Activated CD4-positive, CD25-positive, alpha-beta regulatory T cell (primary cell): ENCODE measurements around the gene C6orf120.
"Not testable (repeated sequence)": the region's sequence is repeated elsewhere in the genome, so short reads cannot be mapped to it uniquely, and the experiment has no call there.

ENCODE experiments used
- DNase-seq, 4 experiments: peaks; one replicate each; lab custom pipeline; 2025; lab: John Stamatoyannopoulos, UW

C6orf120 gene

GRCh38 chr6:169684056-169684455 is 17.9 kb upstream of the C6orf120 start:
- no peak for DNase-seq

DNA sequence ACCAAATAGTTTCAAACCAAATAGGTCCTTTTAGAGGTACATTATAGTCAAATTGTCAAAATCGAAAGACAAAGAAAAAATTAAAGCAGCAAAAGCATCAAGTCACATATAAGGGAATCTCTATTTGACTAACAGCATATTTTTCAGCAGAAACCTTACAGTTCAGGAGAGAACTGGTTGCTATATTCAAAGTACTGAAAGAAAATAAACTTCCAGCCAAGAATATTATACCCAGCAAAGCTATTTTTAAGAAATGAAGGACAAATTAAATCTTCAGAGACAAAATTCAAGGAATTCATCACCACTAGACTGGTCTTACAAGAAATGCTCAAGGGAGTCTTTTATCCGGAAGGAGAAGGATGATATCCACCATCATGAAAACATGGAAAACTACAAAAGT is 16.1 kb upstream of the C6orf120 start:
- no peak for DNase-seq

DNA sequence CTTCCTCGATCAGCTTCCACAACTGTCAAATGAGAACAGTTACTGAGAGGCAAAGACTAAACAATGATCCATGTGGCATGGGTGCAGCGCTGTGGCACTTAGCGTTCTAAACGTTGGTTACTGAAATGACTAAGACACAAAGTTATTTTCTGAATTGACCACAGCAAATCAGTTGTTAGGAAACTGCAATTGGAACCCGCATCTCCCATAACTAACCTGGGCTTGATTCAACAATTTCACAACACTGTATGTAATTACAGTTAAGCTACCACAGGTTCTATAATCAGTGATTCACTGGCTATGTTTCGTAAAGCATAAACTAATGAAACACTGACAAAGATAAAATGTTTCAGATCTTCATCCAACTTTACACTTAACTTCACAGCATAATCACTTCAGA is 12.6 kb upstream of the C6orf120 start:
- no peak for DNase-seq

GRCh38 chr6:169691260-169691659 is 10.7 kb upstream of the C6orf120 start:
- no peak for DNase-seq

GRCh38 chr6:169692516-169692915 is 9.4 kb upstream of the C6orf120 start:
- no peak for DNase-seq

DNA sequence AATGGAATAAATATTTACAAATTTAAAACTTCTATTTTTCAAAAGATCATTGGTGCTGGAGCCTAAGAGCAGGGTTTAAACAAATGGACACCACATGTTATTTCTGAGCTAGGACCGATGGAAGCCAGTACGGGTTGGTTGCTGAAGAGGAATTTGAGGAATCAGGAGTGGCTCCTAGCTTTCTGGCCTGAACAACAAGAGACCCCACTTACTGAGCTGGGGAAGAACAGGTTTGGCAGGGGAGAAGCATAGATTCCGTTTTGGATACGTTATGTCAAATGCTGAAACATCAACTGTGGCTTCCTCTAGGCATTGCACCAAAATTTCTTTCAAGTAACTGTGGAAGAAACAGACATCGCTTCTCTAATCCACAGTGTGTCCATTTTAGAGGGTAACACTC is 6.8 kb upstream of the C6orf120 start:
- DNase-seq = no peak

DNA sequence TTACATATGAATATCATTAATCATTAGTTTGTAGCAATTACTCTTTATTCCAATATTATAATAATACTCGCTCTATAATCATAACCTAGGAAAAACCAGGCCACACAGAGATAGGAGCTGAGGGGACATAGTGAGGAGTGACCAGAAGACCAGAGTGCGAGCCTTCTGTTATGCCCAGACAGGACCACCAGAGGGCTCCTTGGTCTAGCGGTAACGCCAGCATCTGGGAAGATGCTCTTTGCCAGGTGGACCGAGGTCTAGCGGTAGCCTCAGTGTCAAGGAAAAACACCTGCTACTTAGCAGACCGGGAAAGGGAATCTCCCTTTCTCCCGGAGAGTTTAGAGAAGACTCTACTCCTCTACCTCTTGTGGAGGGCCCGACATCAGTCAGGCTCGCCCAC is 4.8 kb upstream of the C6orf120 start:
- not testable (repeated sequence) for DNase-seq

- no peak for DNase-seq
Measured at GRCh38 chr6:169700296-169700695, 1.6 kb upstream of the C6orf120 start.

DNA sequence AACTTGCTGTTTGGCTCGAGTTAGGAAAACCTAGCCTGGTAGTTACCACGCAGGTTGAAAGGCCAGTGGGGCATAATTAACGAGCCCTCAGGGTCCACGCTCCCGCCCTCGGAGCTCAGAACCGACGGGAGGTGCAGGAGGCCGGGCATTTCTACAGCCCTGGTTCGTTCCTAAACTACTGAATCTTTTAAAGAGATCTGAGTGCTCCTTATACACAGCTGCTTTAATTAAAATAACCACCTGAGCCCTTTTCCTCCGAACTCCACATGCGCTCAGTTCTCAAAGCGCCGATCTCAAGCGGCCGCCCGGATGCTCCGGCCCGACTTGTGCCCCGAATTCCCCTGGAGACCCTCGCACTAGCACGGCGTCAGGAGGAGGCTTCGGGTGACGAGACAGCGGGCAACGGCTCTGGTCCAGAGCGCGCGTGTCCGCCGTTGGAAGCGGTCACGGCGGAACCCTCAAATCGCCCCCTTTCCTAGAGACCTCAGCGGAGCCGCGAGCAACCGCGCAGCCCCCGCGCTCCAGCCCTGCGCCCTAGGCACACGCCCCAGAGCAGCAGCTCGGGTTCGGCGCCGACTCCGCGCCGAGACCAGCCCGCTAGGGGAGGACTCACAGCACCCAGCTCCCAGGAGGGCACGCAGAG is 494 bp upstream of the C6orf120 start:
- DNase-seq = no peak

GRCh38 chr6:169702840-169703246 is 917 bp downstream of the C6orf120 start:
- DNase-seq = no peak

DNA sequence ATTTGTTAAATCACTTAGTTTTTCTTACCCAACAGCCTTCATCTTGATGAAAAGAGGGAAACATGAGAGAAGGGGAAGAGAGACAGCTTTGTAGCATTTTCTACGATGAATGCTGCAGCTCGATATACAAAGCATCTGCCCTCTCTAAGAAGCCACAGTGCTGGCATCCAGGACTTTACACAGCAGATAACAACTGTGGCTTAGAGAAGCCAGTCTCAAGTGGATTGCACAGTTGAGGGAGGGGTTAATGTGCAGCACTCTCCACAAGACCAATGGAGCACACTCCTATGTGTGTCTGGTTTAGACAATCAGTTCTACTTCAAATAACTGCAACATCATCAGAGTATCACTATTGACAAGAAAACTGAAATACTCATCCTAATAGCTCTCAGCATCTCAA is 5.8 kb downstream of the C6orf120 start:
- no peak for DNase-seq

DNA sequence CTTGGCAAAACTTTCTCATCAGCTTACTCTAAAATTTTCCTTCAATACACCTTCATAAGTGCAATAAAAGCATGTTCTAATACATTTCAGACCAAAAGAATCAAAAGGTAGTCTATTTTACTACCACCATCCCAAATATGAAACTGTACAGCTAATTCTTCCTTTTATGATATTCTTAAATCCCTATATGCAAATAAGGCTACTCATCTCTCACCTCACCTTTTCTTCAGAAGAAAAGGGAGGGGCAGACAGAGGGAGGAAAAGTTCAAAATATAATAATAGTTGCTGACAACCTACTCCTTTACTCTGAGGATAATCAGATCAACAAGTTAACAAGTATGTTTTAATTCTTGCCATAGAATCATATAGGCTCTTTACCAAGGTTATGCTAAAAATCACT is 7.4 kb downstream of the C6orf120 start:
- no peak for DNase-seq

DNA sequence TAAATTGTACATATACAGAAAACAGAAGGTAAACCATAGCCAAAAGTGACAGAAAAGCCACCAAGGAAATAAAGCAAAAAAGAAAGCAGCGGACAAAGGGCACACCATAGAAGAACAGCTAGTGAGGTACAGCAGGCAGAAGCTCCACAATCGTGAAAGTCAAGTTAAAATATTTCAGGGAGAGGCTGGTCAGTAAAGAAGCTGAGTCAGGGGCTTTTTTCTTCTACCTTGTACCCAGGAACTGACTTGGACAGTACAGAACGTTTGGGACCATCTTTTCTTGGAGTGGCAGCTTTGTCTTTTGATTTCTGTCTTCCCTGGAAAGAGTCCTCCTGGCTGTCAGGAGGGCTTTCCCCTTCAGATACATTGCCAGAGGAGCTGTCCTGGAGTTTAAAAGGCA is 8.1 kb downstream of the C6orf120 start:
- DNase-seq = no peak

DNA sequence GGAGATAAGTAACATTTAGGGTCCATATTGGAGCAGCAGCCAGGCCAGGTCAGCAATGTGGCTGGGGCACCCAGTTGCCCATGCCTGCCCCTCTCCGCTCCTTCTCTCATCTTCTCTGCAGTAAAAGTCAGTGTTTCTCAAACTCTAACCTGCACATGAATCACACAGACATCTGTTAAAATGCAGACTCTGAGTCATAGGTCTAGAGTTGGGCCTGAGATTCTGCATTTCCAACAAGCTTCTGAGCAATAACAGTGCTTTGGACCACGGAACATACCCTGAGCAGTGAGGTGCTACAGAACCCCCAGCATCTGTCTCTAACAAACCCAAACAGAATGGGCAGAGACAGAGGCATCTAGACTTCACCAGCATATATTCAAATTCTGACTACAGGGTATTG is 12.3 kb downstream of the C6orf120 start:
- DNase-seq = no peak

DNA sequence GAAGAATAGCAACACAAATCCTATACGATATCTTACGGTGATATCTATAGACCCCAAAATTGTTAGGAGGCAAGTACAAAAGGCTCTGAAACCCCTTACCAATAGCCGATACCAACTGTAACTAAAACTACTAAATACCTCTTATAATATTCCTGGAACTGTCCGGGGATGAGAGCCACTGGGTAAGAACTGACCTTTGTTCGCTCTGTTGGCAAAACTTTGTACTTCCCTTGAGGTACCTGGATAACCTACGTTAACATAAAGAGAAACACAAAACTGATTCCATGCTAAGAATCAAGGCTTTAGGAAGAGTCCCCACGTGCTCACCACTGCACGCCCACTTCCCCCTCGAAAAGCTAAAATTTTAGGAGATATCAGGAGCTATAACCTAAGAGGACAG is 12.7 kb downstream of the C6orf120 start:
- DNase-seq = no peak

DNA sequence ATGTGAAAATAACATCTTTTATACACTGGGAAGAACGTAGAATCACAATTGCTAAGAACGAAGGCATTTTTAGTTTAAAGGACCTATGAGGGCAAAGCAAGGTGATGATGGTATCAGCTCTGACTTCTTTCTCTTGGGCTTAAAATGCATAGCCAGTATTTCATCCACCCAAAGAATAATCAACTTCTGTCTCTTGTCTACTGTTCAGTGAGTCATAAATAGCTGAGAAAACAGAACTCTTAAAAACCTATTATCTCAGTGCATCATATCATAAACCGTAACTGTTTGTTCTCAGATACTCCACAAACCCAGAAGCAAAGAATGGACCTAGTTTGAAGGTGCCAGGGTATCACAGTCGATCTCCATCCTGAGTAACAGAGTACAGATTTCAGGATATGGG is 17.2 kb downstream of the C6orf120 start:
- DNase-seq = no peak

- DNase-seq = no peak
Measured at GRCh38 chr6:169720207-169720855, 18.4 kb downstream of the C6orf120 start.

DNA sequence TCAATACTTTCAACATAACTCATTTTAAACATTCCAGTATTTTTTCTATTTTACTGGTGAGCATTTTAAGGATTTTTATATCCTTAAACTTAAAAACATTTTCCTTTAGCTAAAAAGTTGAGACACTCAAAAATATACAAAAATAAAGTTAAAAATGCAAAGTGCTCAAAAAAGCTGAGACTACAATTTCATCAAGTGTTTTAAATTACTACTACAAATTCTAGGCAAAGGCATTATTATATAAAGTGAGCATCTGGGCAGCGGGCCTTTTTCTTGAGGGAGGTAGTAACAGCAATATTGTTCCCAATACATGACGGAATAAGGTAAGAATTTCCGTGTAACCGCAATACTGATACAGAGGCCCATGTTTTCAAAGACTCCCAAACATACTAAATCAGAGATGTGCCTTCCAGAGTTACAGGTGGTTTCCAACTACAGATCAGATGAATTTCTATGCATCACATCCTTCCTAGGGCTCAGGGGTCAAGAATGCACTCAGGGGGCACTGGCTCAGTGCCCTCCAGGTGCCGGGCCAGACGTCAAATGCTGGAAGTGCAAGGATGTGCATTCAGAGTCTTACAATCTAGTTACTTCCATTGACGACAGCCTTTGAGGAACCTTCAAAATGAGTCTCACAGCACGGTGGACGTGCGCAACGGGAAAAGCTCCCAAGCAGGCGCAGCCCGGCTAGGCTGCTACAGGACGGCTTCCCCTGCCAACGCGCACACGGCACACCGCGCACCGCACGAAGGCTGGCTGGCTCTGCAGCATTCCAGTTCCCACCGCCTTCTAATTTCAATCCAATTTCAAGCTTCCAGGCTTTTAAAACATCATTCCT is 20.7 kb downstream of the C6orf120 start:
- DNase-seq = peak in 2 of 4 experiments; percentile 6 to 7

DNA sequence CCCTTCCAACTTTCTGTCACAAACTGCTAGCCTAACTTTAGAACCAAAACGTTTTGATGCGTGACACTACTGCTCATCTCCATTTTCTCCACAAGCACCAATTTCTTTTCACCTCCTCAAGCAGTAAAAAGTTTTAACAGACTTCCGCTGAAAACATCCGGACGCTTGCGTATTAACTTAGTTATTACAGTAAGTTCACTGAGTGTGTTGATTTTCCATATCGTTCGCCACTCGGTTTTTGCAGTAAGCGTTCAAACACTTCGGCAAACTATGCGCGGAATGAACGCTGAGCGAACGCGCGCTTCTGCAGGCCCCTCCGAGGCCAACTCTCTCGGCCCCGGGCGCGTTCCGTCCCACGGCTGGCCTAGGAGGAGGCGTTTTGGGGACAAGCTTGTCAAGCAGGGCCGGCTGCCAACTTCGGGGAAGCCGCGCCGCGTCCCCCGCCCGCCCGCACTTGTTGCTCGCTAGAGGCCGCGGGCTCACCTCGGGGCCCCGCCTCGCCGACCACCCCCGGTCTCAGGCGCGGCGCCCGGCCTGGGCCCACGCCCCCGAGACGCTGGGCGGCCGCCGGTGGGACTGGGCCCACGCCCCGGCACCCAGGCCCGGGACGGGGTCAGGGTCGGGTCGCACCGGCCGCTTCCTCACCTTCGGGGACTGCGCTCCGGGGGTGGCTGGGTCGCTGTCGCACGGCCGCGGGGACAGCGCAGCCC is 21.4 kb downstream of the C6orf120 start:
- DNase-seq = peak; percentile 28 to 61 (median 45)

DNA sequence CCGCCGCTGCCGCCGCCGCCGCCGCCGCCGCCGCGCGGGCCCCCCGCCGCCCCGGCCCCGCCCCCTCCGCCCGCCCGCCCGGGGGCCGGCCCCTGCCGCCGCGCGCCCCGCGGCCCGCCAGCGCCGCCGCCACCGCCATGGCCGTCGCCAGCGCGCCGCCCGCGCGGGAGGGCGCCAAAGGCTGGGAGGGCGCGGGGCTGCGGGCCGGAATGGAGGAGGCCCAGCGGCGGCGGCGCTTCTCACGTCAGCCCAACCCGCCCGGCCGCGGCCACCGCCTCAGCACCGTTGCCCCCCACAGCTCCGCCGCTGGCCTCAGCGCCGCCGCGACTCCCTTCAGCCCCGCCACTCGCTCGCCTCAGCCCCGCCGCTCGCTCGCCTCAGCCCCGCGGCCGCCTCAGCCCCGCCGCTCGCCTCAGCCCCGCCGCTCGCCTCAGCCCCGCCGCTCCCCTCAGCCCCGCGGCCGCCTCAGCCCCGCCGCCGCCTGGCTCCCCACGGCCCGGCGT is 22.1 kb downstream of the C6orf120 start:
- DNase-seq = peak in 2 of 4 experiments; percentile 31 to 36

DNA sequence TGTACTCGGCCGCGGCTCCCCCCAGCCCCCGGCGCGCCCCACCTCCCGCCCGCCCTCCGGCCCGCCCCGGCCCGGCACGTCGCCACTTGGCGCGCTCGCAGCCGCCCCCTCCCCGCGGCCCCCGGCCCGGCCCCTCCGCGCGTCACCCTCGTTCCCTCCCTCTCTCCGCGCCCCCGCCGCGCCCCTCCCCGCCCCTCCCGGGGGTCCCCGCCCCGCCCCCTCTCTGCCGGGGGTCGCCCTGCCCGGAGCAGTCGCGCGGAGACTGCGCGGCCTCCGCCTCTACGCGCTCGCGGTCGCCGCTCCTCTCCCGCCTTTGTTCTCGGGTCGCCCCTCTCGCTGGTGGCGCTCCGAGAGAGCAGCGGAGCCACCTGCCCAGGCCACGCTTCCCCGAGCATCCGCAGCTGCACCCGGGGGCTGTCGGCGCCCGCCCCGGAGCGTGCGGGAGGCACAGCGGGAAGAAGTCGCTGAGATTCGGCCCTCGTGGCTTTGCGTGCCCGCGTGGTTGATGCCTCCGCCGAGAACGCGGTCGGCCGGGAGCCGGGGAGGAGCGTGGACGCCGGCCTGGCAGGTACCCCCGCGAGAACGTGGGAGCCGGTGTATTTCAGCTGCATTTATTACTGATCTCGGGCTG is 22.7 kb downstream of the C6orf120 start, which contains the start of gene PHF10:
Gene PHF10, minus strand, starts transcription at position 7 of the 631 bp plus-strand sequence. CDS start 569 bp downstream, outside the sequence.
- peak; percentile 37 to 61 (median 54) for DNase-seq
